IPS-18c (cell line): Measurements from ENCODE around the gene VPREB1.
"Not testable (repeated sequence)": the region's sequence is repeated elsewhere in the genome, so short reads cannot be mapped to it uniquely, and the experiment has no call there.

ENCODE experiments used
- H3K4me3 ChIP-seq: 2 replicates; pipeline ENCODE4 v1.7.0; 2013; ENCODE audit warnings: low read depth, mild to moderate bottlenecking, low read length, moderate library complexity; ENCODE audit not compliant: insufficient read depth
- H3K9me3 ChIP-seq: one replicate; pipeline ENCODE4 v1.6.1; 2013; ENCODE audit warnings: mild to moderate bottlenecking, low read length, moderate library complexity; ENCODE audit not compliant: control insufficient read depth, insufficient read depth

VPREB1 gene

DNA sequence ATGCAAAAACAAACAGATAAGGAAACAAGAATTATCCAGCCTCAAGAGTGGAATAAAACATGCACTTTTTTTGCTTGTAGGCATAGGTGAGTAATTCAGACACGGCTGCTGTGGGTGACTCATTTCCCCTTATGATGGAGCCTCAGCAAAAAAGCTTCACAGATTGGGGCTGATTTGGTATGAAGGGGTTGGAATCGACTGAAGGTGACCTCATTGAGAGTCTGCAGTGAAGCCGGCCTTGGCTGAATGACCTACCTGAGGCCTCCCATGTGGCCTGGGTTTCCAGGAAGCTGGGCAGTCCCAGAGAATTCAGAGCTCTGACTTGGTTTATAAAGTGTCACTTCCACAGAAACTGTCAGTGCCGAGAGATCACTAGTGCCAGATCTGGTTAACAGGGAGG is 34.2 kb upstream of the VPREB1 start:
- no peaks in the 10 kb centered on the region for H3K9me3 ChIP-seq
- no peak overlapping the region for H3K4me3 ChIP-seq

- H3K4me3 ChIP-seq, result no peak overlapping the region
- H3K9me3 ChIP-seq, result no peaks in the 10 kb centered on the region
Measured at GRCh38 chr22:22210889-22211833, 33.4 kb upstream of the VPREB1 start.

DNA sequence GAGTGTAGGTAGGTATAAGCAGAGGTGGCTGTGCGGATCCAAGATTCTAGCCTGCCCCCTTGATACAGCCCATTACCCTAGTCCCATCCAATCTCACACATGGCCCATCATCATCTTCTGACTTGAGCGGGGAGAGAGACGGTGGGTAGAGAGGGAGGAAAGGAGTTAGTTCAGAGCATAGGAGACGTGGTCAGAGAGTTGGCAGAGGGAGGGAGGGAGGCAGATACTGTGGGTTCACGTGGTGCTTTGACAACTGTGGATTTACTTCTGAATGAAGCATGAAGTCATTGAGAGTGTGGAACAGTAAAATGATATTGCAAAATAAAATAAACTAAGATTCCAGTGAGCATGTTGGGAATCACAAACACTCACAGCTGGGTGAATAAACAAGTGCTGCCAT is 31.4 kb upstream of the VPREB1 start:
- no peak overlapping the region for H3K4me3 ChIP-seq
- H3K9me3 ChIP-seq, result no peaks in the 10 kb centered on the region

- no peak overlapping the region for H3K4me3 ChIP-seq
- H3K9me3 ChIP-seq, result no peaks in the 10 kb centered on the region
Measured at GRCh38 chr22:22214819-22215329, 29.7 kb upstream of the VPREB1 start.

- no peaks in the 10 kb centered on the region for H3K9me3 ChIP-seq
- no peak overlapping the region for H3K4me3 ChIP-seq
Measured at GRCh38 chr22:22215659-22216449, 28.7 kb upstream of the VPREB1 start.

DNA sequence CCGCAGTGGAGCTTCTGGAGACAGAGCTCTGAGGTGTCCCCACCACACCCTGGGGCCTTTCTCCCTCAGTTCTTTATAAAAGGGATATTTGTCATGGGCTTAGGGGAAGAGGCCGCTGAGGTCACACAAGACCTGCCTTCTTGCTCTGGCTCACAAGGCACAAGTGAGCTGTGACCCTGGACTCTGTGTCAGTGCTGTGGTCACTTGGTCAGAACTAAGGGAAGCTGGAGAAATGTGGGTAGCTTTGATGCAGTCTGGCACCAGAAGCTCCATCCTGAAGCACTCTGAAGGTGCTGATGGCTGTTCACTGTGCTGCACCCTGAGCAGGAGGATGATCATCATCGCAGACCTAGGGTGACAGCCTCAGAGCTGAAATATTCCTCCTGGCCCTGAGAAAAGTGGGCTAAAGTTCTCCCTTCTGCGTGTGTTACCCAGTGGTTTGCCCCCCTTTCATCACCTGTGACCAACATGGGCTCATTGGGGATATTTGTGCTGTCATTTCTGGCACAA is 28.1 kb upstream of the VPREB1 start:
- no peaks in the 10 kb centered on the region for H3K9me3 ChIP-seq
- no peak overlapping the region for H3K4me3 ChIP-seq

- H3K9me3 ChIP-seq, result no peaks in the 10 kb centered on the region
- no peak overlapping the region for H3K4me3 ChIP-seq
Measured at GRCh38 chr22:22218302-22218701, 26.3 kb upstream of the VPREB1 start.

- no peak overlapping the region for H3K4me3 ChIP-seq
- H3K9me3 ChIP-seq, result no peaks in the 10 kb centered on the region
Measured at GRCh38 chr22:22219140-22219996, 25.2 kb upstream of the VPREB1 start.

DNA sequence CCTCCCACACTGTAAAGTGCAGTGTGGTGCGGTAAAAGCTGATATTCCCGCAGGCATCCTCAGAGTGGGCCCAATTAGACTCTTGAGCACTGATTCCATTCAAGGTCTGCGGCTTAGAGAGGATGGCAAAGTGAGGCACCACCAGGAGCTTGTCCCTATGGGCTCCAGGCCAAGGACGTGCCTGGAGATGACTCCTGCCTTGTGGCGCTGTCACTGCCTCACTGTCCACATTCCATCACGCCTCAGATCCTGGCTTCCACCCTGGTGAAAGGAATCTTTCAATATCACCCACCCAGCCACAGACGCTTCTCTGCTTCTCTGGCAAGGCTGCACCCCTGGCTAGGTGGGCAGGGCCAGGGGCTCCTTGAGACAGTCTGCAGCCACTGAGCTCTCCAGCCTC is 23.5 kb upstream of the VPREB1 start:
- H3K4me3 ChIP-seq, H3K9me3 ChIP-seq: not testable (repeated sequence)

GRCh38 chr22:22226448-22227187 is 18.0 kb upstream of the VPREB1 start:
- no peaks in the 10 kb centered on the region for H3K9me3 ChIP-seq

GRCh38 chr22:22228421-22228820 is 16.2 kb upstream of the VPREB1 start:
- H3K9me3 ChIP-seq, result no peaks in the 10 kb centered on the region
- H3K4me3 ChIP-seq, result no peak overlapping the region

More at GRCh38 chr22:22226448-22227187, 18.0 kb upstream of the VPREB1 start:
- no peak overlapping the region for H3K4me3 ChIP-seq

DNA sequence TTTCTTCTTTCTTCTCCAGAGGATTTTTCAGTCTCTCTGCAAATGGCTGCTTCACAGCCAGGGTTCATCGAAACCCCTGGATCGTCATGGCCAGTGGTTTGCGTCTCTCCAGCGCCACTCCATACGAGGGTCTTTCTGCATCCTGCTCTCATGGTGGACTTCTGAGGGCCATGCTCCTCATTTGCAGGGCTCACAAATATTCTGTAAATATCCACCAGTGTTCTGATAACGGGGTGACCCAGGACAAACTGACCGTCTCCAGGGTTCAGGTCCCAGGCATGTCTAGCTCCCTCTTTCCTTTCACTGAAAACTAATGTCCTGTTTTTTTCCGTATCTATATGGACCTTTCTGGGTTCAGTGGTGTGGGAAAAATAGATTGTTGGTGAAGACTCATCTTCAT is 15.7 kb upstream of the VPREB1 start:
- H3K9me3 ChIP-seq, result no peaks in the 10 kb centered on the region
- no peak overlapping the region for H3K4me3 ChIP-seq

DNA sequence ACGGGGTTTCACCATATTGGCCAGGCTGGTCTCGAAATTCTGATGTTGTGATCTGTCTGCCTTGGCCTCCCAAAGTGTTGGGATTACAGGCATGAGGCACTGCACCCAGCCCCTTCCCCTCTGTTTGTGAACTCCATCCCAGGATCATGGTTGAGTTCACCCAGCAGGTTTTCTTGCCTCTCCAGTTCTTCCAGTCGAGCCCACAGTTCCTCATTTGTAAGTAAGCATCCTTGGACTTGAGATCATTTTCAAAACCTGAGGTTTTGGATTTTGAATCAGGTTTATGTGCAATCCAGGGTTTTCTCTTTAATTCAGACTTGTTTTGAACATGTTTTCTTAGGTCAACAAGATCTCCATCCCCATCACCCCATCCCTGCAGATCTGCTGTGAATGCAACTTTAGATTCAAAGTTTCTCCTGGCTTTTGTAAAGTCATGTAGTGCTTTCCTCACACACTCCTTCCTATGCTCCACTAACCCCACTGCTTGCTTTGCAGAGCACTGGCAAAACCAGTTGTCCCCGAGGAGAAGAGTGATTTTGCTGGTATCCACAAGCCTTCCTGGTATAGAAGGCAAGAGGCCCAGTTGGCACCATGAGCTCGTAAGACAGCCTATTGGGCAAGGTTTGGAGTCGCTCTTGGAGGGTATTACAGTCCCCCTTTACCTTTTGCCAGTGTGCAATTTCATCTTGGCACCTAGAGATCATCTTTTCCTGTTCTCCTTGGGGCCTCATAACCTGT is 14.7 kb upstream of the VPREB1 start:
- Histone ChIP-seq H3K9me3 (no peaks in the 10 kb centered on the region), H3K4me3 (no peak overlapping the region)

DNA sequence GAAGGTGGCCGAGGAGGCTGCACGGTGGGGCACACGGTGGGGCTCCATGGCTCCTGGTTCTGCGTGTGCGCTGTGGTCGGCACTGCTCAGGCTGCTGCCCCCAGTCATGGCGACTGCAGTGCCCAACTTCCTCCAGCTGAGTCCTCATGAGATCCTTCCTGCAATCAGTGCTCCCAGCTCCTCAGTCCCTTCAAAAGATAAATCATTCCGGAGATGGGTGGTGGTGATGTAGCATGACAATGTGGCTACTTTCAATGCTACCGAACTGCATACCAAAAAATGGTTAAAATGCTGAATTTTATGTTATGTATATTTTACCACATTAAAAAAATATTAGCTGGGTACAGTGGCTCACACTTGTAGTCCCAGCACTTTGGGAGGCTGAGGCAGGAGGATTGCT is 14.1 kb upstream of the VPREB1 start:
- Histone ChIP-seq H3K4me3 (no peak overlapping the region), H3K9me3 (no peaks in the 10 kb centered on the region)

DNA sequence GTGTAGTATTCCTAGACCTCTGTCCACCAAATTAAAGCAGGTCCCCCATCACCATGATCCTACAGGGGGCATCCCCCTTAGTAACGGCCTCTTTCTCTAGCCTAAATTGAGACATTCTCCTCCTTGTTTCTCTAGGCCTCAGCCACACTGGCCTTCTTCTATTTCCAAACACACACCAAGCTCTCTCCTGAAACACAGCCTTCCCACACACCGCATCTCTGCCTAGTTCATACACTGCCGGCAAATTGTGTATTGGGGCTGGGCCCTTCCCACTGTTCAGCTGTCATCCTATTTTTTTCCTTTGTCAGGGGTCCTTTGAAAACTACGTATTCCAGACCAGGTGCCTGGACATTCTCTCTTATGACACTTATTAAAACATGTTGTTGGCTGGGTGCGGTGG is 11.5 kb upstream of the VPREB1 start:
- no peaks in the 10 kb centered on the region for H3K9me3 ChIP-seq
- no peak overlapping the region for H3K4me3 ChIP-seq

DNA sequence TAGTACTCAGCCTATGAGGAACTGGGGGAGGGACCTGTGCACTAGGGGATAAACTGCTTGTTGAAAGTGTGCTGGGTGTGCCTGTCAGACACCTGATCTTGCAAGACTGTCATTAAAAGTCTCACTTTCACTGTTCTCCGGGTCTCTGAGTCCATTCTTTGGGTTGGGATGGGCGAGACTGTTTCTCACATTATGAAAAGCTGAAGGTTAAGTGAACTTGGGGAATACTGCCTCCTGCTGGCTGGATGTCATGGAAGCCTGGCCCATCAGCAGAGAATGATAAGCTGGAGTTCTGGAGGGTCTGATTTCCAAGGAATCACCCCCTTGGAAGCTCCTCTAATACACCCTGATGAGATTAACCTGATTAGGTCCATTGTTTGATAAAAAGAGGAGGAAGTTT is 9.0 kb upstream of the VPREB1 start:
- Histone ChIP-seq H3K4me3 (no peak overlapping the region), H3K9me3 (no peaks in the 10 kb centered on the region)
